Hematopoietic multipotent progenitor cell (in vitro differentiated cells): Measurements from ENCODE around the gene CLEC1A. TPM values are rescaled to one million over a fixed set of nuclear protein-coding genes. Genes with fewer than 3 reads are reported as not detected.

Experiments
- DNase-seq, 3 donors: peaks; one replicate each; pipeline ENCODE4 v3.0.0-alpha.2; 2011 to 2015; ENCODE audit warnings: low read depth in 2 of 3, low spot score in 2 of 3
- total RNA-seq: library from RNA; depleted of rRNA; stranded (reverse); fragments of >200 nt; gene quantifications from one replicate; pipeline ENCODE4 v1.2.3, GENCODE V29; 2012

The CLEC1A gene, protein sequence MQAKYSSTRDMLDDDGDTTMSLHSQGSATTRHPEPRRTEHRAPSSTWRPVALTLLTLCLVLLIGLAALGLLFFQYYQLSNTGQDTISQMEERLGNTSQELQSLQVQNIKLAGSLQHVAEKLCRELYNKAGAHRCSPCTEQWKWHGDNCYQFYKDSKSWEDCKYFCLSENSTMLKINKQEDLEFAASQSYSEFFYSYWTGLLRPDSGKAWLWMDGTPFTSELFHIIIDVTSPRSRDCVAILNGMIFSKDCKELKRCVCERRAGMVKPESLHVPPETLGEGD
- total RNA-seq: under 0.01 TPM

DNA sequence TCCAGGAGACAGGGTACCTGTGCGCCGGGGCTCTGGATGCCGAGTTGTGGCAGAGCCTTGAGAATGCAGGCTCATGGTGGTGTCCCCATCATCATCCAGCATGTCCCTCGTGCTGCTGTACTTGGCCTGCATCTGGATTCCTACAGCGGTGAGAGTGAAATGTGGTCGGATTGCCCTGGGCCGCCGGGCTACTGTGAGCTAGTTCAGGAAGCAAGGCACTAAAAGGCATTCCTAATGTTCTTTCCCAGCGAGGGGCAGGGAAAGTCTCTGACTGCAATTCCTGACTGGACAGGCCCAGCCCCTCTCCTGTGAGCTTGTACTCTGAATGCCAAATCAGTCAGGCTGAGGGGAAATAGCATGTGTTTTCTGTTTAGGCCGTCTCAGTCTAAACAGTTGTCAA is at the start of gene CLEC1A:
TSS of gene CLEC1A (minus strand) at position 195 of the 400 bp plus-strand sequence. CDS start at position 132, 63 bp downstream.
- no peak for DNase-seq

- no peak for DNase-seq
Observed at GRCh38 chr12:10147714-10148403, 49.1 kb upstream of the CLEC1A start.

DNA sequence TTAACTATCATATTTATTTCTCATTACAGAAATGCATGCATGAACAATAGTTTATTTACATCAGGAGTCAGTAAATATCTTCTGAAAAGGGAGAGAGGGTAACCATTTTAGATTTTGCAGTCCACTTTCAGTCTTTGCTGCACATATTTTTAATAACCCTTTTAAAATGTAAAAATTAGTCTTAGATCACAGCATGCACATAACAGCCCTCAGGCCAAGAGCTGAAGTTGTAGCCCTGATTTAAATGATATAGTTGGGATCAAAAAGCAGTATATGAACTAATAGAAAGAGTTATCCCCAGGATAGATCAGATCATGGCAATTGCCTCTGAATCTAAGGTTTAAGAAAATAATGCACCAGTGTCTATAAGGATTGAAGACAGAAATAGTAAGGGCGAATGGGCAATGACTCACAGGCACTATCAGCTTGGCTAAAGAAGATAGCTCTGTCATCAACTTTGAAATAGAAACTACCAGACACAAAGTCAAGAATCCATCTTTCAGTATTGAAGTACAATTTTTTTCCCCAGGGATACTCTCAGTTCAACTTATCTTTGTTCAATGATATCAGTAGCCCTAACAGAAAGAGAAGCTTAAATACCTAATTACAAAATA is 44.3 kb upstream of the CLEC1A start:
- no peak for DNase-seq

- peak in 2 of 3 donors; percentile 66 to 90 for DNase-seq
Observed at GRCh38 chr12:10140001-10140400, 41.2 kb upstream of the CLEC1A start.

GRCh38 chr12:10136637-10137205 is 37.9 kb upstream of the CLEC1A start:
- no peak for DNase-seq

- DNase-seq: no peak
Observed at GRCh38 chr12:10135126-10135525, 36.3 kb upstream of the CLEC1A start.

DNA sequence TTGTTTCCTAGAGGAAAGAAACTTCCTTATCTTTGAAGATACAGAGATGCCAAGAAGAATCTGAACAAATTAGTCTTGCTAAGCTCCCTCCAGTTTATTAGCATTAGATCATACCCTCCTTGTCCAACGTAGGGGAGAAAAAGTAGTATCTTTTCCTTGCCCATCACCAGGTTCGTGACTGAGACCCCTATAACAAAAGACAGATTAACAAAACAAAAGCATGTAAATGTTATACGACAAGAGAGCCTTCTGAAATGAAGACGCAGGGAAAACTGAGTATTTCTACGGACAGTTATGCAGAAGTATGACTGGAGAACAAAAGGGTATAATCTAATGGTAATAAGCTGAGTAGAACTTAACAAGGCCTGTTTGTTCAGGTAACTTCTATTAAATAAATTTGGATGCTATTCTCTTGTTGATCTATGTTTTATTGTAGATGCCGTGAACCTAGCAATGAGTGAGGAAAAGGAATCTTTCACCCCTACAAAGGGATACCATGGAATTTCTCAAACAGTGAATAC is 34.1 kb upstream of the CLEC1A start:
- DNase-seq: no peak

DNA sequence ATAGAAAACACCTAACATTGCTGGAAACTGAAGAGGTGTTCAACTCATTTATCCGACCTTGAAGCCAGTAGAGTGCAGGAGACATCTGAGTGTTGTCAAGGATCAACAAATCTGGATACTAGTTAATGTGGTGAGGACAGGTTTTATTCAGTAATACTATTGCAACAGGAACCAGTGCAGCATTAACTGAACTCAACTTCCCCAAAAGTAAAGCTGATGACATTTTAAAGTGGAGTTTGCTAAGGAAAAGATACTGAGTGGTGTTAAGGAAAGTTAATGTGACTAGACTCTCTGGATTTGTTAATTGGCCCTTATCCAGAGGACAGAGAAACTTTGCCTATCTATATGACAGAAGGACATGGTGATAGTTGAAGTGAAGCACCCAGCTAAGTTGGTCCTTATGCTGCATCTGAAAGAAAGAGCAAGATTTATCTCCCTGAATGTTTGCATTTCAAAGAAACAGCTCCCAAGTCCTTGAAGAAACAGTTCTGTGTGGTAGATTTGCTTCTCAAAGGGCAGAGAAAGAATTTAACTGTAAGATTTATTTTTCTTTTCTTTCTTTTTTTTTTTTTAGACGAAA is 32.4 kb upstream of the CLEC1A start:
- peak in 1 of 3 donors; percentile 40 for DNase-seq

DNA sequence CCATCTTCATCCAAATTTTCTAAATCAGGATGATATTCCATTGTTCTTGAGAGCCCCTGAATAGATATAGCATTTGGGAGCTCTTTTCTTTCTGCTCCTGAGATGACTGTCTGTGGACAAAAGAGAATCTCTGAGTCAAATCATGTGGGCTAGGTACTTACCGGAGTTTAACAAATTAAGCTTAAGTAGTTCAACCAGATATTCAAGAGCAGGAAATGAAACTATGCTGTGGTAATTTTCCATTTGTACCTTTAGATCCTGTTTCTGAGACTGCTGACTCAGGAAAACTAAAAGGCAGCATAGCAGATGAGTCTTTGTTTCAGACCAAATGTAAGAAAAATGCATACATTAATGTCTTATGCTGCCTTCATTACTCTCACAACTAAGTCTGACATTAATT is 31.3 kb upstream of the CLEC1A start, which contains the start of gene CLEC7A:
TSS of gene CLEC7A (minus strand) at position 158 of the 400 bp plus-strand sequence. CDS start at position 41, 117 bp downstream.
- peak in 2 of 3 donors; percentile 23 to 32 for DNase-seq

DNA sequence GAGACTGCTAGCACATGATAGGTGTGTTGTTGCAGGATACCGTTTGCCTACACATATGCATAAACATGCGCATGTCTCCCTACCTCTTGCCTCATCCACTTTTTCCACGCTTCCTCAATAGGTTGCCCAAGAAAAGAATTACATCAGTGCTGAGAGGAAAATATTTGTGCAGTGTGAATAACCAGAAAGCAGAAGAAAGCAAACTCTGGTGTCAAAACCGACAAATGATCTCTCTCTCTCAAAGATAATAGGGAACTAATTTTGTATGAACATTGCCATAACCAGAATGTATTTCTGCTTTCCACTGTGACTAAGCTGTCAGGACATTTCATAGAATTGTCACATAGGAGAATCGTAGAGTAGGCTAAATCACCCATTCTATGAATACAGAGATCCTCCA is 29.9 kb upstream of the CLEC1A start:
- peak in 2 of 3 donors; percentile 41 to 83 for DNase-seq

- DNase-seq: no peak
Observed at GRCh38 chr12:10126413-10126812, 27.6 kb upstream of the CLEC1A start.

DNA sequence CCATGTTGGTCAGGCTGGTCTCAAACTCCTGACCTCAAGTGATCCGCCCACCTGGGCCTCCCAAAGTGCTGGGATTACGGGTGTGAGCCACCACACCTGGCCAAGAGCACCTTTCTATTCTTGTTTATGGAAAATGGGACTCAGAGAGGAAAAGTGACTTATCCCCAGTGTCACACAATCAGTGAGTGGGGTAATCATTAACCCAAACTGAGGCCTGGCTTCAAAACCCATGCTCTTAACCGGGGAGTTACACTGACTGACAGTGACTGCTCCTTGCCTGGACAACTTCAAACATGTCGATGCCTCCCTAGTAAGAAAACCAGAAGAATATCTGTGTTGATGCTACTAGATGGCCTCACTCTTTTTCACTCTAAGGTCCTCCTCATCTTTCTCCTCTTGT is 23.9 kb upstream of the CLEC1A start:
- DNase-seq: no peak

GRCh38 chr12:10121278-10121677 is 22.5 kb upstream of the CLEC1A start:
- peak in 1 of 3 donors; percentile 55 for DNase-seq

DNA sequence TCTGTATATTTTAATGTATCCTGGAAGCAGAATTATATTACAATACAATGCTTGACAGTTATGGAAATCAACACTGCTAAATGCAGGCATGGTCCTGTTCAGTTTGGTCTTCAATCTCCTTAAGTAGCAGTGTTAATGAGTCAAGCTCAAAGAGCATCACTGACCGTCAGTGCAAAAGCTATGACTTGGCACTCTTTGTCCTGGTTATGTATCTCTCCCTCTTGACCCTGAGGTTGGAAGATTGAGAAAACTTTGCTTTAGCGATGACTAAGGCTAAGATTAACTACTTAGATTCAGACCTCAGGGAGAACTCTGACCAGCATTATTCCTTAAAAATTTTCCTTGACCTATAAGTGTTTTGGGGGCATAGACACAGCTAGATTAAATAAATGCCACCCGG is 20.3 kb upstream of the CLEC1A start:
- DNase-seq: no peak

- DNase-seq: no peak
Observed at GRCh38 chr12:10115890-10116289, 17.1 kb upstream of the CLEC1A start.

- no peak for DNase-seq
Observed at GRCh38 chr12:10115311-10115710, 16.5 kb upstream of the CLEC1A start.

- no peak for DNase-seq
Observed at GRCh38 chr12:10113920-10114319, 15.1 kb upstream of the CLEC1A start.

DNA sequence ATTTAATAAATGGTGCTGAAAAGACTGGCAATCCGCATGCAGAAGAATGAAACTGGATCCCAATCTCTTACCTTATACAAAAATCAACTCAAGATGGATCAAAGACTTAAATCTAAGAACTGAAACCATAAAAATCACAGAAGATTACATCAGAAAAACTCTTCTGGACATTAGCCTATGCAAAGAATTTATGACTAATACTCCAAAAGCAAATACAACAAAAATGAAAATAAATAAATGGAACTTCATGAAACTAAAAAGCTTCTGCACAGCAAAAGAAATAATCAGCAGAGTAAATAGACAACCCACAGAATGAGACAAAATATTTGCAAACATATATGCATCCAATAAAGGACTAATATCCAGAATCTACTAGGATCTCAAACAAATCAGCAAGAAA is 14.3 kb upstream of the CLEC1A start:
- DNase-seq: no peak

DNA sequence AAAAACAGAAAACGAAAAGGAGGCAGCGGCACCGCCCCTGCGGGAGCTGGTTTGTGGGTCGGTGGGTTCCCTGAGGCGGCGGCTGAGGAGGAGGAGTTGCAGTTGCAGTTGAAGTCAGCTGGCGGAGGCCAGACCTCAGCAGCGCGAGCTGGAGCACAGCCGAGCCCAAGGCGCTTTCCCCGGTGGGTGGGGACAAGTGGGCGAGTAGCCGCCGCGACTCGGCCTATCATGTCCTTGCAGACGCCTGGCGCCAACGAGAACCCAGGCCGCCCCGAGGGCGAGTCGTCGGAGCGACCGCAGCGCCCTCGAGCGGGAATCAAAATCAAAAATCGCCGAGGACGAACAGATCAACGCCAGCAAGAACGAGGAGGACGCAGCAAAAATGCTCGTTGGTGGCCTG is 12.7 kb upstream of the CLEC1A start:
- DNase-seq: no peak

- DNase-seq: no peak
Observed at GRCh38 chr12:10110256-10110844, 11.6 kb upstream of the CLEC1A start.
